NCI-H446 (cell line): Measurements from ENCODE around the gene SFPQ.
"Not testable (repeated sequence)": the region's sequence is repeated elsewhere in the genome, so short reads cannot be mapped to it uniquely, and the experiment has no call there.

Experiments
- DNase-seq, 2 experiments: peaks; one replicate each; lab custom pipeline; 2025; lab: John Stamatoyannopoulos, UW

The SFPQ gene

DNA sequence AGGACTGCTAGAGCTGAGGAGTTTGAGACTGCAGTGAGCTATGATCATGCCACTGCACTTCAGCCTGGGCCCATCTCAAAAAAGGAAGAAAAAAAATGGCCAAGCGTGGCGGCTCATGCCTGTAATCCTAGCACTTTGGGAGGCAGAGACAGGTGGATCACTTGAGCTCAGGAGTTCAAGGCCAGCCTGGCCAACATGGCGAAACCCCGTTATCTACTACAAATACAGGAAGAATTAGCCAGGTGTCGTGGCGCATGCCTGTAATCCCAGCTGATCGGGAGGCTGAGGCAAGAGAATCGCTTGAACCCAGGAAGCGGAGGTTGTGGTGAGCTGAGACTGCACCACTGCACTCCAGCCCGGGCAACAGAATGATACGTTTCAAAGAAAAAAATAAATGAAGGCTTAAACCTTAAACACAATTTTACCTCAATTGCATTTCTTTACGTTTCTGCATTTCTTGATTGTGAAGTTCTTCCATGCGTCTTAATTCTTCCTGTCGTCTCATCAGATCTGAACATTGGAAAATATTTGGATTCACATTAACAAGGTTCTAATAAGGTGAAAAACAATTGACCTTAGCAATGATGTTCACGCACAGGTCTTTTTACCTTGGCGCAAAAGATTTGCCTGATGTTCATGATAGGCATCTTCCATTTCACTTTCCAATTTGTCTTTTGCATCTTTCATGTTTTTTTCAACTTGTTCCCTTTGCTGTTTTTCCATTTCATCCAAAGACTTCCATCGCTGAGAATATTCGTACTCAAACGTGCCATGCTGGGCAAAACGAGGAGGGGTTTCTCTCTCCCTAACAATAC, 4.2 kb downstream of the SFPQ start:
- DNase-seq = no peak

- DNase-seq = no peak
These were observed 5.1 kb downstream of the SFPQ start for GRCh38 chr1:35187816-35188342.

- no peak for DNase-seq
These were observed 6.7 kb downstream of the SFPQ start for GRCh38 chr1:35186239-35186638.

DNA sequence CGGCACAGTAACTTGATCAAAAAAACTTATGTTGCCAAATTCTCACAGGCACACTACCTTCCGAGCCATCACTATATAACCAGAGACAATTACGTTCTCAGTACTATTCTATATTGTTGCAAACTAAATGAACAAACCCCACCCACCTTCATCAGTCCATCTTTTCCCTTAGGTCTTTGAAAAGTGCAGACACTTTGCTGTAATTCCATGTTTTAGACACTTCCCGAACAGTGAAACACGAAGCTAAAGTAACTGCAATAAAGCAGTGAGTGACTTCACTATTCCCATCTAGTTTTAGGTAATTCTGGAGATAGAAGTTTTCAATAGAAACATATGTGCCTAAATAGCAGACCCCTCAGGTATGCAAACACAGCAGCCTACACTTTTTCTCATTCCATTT, 7.7 kb downstream of the SFPQ start:
- DNase-seq = no peak

DNA sequence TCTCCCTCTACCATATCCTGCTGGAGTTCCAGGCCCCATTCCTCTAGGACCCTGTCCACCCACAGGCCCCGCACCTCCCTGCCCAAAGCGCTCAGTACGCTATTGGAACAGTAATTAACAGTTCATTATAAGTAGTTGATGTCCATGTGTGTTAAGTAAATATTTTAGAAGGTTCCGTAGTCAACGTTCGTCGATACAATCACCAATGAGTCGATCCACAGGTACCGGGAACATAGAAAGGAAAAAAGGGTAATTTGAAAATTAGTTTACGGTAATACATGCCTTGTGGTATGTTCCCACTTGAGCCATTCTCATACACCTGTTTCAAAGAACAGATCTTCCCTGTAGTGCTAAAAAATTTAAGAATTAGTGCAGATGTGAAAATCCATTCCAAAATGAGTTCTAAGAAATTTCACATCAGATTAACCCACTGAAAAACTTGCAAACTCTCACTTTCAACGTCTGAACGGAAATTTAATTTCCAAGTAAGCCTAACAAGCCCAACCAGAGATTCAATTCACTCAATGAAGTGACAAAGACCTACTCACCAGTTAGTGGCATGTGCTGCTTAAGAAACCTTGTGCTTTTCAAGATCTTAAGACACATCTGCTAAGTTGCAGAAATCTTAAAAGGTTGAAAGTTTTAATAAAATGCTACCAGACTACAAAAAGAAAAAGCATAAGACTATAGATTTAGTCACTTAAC, 8.3 kb downstream of the SFPQ start:
- DNase-seq = no peak

GRCh38 chr1:35181790-35182455, 11.0 kb downstream of the SFPQ start:
- DNase-seq = no peak

GRCh38 chr1:35180776-35181374, 12.1 kb downstream of the SFPQ start:
- no peak for DNase-seq

DNA sequence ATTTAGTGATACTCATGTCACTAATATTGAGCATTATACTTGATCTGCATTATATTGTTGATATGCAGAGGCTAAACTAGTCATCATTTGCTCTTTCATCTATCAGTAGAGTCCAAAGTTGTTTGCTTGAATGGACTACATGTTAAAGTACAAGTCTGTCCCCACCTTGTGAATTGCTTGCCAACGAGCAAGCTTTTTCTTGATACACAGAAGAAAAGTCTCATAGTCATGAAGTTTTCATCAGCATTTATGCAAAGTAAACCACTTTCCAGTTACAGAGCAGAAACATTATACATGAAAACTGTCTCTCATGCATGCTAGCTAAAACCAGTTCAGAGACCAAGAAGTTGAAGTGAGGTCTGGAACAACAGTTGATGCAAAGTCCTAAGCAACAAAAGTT, 13.0 kb downstream of the SFPQ start:
- no peak for DNase-seq

GRCh38 chr1:35178874-35179380, 14.0 kb downstream of the SFPQ start:
- no peak for DNase-seq

DNA sequence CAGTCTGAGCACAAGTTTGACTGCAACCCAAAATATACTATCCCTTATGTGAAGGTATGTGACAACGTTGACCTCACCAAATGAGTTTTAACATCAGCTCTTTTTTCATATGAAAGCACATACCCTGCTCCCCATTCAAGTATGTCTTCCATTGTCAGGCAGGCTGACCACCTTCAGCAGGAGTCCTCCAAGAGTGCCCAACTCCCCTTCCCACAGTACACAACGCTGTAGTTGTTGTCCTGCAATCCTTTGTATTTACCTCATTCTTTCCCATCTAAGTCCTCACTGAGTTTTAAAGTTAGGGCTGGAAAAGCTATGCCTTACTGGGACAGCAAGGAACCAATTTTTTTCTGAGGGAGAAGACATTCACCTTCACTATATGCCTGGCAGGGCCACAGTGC, 14.7 kb downstream of the SFPQ start:
- DNase-seq = no peak

DNA sequence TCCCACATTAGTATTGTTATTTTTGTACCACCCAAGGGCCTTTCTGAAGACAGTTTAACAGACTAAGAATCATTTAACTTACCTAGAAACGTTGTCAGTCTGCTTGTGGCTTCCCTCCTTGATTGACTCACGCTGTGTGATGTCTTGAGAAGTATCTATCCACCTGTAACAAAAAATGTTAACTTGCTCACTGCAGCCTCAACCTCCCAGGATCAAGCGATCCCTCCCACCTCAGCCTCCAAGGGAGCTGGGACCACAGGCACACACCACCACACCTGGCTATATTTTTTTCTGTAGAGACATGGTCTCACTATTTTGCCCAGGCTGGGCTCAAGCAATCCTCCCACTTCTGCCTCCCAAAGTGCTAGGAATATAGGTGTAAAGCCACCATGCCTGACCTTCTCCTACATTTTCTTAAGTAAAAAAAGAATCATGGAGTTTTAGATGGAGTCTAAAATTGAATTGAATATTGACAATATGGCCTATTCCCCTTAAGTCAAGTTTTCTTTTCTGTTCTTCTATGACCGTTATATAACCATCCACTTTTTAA, 15.6 kb downstream of the SFPQ start:
- DNase-seq = no peak

DNA sequence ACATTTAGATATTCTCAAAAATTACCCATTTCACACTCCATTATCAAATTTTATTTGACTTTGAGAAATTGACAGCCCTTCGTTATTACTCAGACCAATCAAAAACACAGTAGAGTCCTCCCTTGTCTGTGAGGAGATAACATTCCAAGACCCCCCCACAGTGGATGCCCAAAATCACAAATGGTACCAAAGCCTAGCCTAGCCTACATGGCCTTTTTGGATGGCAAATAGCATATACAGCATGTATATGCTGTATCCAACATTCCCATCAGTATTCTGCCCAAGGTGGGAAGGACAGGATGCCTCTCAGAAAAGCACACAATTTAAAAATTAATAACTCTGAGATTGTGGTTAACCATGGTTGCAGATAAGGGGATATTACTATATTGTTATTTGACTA, 17.3 kb downstream of the SFPQ start:
- DNase-seq = no peak

GRCh38 chr1:35175098-35175576, 17.8 kb downstream of the SFPQ start:
- no peak for DNase-seq

- DNase-seq = no peak
These were observed 18.9 kb downstream of the SFPQ start for GRCh38 chr1:35173909-35174540.

GRCh38 chr1:35173491-35173890, 19.5 kb downstream of the SFPQ start:
- DNase-seq = no peak

DNA sequence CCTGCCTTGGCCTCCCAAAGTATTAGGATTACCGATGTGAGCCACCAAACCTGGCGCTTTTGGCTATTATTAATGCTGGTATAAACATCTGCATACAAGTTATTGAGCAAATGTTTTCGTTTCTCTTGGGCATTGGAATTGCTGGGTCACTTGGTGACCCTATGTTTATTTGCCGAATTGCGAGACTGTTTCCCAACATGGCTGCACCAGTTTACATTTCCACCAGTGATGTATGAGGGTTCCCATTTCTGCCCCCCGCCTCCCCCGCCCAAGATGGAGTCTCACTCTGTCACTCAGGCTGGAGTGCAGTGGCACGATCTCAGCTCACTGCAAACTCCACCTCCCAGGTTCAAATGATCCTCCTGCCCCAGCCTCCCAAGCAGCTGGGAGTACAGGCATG, 20.9 kb downstream of the SFPQ start:
- no peak for DNase-seq

DNA sequence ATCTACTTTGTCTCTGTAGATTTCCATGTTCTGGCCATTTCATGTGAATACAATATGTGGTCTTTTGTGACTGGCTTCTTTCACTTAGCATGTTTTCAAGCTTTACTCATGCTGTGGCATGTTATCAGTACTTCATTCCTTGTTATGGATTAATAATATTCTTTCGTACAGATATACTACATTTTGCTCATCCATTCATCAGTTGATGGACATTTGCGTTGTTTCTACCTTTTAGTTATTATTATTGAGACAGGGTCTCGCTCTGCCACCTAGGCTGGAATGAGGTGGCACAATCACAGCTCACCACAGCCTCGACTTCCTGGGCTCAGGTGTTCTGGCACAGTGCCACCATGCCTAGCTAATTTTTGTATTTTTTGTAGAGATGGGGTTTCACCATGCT, 21.4 kb downstream of the SFPQ start:
- DNase-seq = no peak

GRCh38 chr1:35164893-35165292, 28.1 kb downstream of the SFPQ start:
- no peak for DNase-seq

DNA sequence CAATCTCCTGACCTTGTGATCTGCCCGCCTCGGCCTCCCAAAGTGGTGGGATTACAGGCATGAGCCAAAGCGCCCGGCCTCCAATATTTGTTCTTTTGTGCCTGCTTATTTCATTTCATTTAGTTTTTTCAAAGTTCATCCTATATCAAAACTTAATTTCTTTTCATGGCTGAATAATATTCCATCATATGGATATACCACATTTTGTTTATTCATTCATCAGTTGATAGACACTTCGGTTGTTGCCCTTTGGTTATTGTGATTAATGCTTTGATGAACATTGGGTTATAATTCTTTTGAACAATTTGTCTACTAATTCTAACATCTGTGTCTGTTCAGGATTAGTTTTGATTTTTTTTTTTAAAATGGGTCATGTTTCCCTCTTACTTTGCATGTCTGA, 41.7 kb downstream of the SFPQ start:
- no peak for DNase-seq

- not testable (repeated sequence) for DNase-seq
These were observed 46.9 kb downstream of the SFPQ start for GRCh38 chr1:35145892-35146549.
